Mesothelial cell of epicardium (in vitro differentiated cells): ENCODE results near the gene DPP8. TPM values are rescaled to one million over a fixed set of nuclear protein-coding genes. Genes with fewer than 3 reads are reported as not detected.
"Not testable (repeated sequence)": the region's sequence is repeated elsewhere in the genome, so short reads cannot be mapped to it uniquely, and the experiment has no call there.

ENCODE experiments used
- DNase-seq, 2 experiments: peaks; one replicate each; pipeline ENCODE4 v3.0.0; 2021; ENCODE audit warnings: low spot score in 2 of 2; ENCODE audit not compliant: unreplicated experiment in 2 of 2
- H3K27ac Mint-ChIP-seq: 2 replicates; pipeline ENCODE4 v1.8.0; 2021; ENCODE audit warnings: mixed read lengths
- H3K27me3 Mint-ChIP-seq: 2 replicates; pipeline ENCODE4 v1.8.0; 2021; ENCODE audit warnings: low read depth, mixed read lengths
- H3K36me3 Mint-ChIP-seq: 2 replicates; pipeline ENCODE4 v1.8.0; 2021; ENCODE audit warnings: mixed read lengths
- H3K4me1 Mint-ChIP-seq: 2 replicates; pipeline ENCODE4 v1.8.0; 2021; ENCODE audit warnings: mixed read lengths
- H3K4me3 Mint-ChIP-seq: 2 replicates; pipeline ENCODE4 v1.8.0; 2021; ENCODE audit warnings: mild to moderate bottlenecking, moderate library complexity, mixed read lengths
- H3K9me3 Mint-ChIP-seq: 2 replicates; pipeline ENCODE4 v1.8.0; 2021; ENCODE audit warnings: mixed read lengths
- total RNA-seq: library from RNA; stranded (reverse); gene quantifications from 3 replicates; pipeline ENCODE4 v1.2.1, GENCODE V29; 2021
- TF ChIP-seq, protein P1 (sequence below): fragments of 200-600 bp; sonication (generic); IDR thresholded peaks from one replicate; pipeline ENCODE4 v1.5.0; 2021; ENCODE audit warnings: antibody characterized with exemption; ENCODE audit not compliant: unreplicated experiment

DPP8 gene
- total RNA-seq, 1 donor from 2014 or later, result 31.5 TPM

DNA sequence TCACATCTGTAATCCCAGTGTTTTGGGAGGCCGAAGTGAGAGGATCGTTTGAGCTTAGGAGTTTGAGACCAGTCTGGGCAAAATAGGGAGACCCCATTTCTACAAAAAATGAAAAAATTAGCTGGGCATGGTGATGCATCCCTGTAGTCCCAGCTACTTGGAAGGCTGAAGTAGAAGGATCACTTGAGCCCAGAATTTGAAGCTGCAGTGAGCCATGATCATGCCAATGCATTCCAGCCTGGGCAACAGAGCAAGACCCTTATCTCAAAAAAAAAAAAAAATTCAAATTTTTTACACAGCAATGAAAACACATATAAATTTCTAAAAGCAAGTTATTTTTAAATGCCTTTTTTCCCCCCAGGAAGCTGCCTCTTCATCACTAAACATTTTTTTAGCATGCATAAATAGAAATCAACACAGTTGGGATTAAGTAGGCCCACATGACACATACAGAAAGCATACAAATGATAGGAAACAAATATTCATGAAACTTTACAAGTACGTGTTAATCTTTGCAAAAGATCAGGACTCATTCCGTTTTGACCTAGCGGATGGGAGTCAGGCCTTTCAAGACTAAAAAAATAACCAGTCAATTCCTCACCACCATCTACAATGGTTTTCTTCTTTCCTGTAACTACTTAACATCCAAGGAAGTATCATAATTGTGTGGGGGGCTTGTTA, 49.1 kb downstream of the DPP8 start:
- H3K27me3 Mint-ChIP-seq, result no peaks in the 10 kb centered on the region
- DNase-seq, result no peak
- H3K4me1 Mint-ChIP-seq, result no peaks in the 10 kb centered on the region
- TF ChIP-seq, protein P1, sequence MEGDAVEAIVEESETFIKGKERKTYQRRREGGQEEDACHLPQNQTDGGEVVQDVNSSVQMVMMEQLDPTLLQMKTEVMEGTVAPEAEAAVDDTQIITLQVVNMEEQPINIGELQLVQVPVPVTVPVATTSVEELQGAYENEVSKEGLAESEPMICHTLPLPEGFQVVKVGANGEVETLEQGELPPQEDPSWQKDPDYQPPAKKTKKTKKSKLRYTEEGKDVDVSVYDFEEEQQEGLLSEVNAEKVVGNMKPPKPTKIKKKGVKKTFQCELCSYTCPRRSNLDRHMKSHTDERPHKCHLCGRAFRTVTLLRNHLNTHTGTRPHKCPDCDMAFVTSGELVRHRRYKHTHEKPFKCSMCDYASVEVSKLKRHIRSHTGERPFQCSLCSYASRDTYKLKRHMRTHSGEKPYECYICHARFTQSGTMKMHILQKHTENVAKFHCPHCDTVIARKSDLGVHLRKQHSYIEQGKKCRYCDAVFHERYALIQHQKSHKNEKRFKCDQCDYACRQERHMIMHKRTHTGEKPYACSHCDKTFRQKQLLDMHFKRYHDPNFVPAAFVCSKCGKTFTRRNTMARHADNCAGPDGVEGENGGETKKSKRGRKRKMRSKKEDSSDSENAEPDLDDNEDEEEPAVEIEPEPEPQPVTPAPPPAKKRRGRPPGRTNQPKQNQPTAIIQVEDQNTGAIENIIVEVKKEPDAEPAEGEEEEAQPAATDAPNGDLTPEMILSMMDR, result no peak
- peaks cover 26% of the 10 kb centered on the region for H3K36me3 Mint-ChIP-seq
- H3K27ac Mint-ChIP-seq, result no peak overlapping the region
- H3K4me3 Mint-ChIP-seq, result no peak overlapping the region
- no peaks in the 10 kb centered on the region for H3K9me3 Mint-ChIP-seq

DNA sequence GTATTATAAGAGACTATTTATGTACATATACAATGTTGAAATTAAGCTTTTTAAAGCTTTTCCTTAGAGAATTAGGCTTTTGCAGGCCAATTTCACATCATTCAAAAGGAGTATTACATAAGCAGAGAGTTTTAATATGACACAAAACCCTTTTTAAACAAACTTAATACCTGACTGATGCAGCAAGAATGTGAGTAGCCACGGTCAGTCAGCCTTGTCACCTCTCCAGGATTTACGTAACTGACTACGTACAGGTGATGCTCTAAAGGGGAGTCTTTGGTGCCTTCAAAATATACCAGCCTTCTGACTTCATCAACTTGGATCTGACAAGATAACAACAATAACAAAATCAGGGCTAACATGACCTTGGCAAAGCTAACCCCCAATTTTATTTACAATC, 50.6 kb downstream of the DPP8 start:
- Mint-ChIP-seq H3K27me3 (no peaks in the 10 kb centered on the region), H3K9me3 (no peaks in the 10 kb centered on the region), H3K27ac (no peak overlapping the region), H3K36me3 (peaks cover 21% of the 10 kb centered on the region), H3K4me1 (no peaks in the 10 kb centered on the region), H3K4me3 (no peak overlapping the region)
- no peak for DNase-seq
- TF ChIP-seq, protein P1, result no peak

DNA sequence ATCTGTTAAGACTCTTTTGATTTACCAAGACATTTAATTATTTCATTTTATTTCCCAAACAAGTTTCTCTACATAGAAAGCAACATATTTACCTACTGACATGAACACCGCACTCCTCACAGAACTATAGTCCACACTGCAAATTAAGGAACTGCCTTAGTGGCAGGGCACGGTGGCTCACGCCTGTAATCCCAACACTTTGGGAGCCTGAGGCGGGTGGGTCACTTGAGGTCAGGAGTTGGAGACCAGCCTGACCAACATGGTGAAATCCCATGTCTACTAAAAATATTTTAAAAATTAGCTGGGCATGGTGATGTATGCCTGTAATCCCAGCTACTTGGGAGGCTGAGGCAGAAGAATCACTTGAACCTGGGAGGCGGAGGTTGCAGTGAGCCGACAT, 54.4 kb downstream of the DPP8 start:
- peaks cover 21% of the 10 kb centered on the region for H3K36me3 Mint-ChIP-seq
- DNase-seq, H3K27ac Mint-ChIP-seq, H3K9me3 Mint-ChIP-seq, H3K4me3 Mint-ChIP-seq, H3K4me1 Mint-ChIP-seq, H3K27me3 Mint-ChIP-seq: not testable (repeated sequence)

DNA sequence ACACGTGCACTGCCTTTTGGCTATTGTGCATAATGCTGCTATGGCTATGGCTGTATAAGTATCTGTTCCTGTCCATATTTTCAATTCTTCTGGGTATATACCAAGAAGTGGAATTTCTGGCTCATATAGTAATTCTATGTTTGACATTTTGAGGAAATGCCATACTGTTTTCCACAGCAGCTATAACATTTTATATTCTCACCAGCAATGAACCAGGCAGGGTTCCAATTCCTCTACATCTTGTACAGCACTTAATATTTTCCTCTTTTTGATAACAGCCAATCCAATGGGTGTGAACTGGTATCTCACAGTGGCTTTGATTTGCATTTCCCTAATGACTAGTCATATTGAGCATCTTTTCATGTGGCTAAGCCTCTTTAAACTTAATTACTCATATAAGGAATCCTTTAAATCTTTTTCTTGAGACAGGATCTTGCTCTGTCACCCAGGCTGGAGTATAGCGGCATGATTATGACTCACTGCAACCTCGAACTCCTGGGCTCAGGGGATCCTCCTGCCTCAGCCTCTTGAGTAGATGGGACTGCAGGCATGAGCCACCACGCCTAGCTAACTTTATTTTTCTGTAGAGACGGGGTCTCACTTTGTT, 56.6 kb downstream of the DPP8 start:
- TF ChIP-seq, protein P1, result no peak
- H3K27ac Mint-ChIP-seq, result no peak overlapping the region
- H3K4me3 Mint-ChIP-seq, result no peak overlapping the region
- H3K4me1 Mint-ChIP-seq, result no peaks in the 10 kb centered on the region
- no peaks in the 10 kb centered on the region for H3K9me3 Mint-ChIP-seq
- H3K36me3 Mint-ChIP-seq, result peaks cover 31% of the 10 kb centered on the region
- DNase-seq, result no peak
- H3K27me3 Mint-ChIP-seq, result no peaks in the 10 kb centered on the region

GRCh38 chr15:65455256-65455655, 62.2 kb downstream of the DPP8 start:
- H3K36me3 Mint-ChIP-seq, result peaks cover 33% of the 10 kb centered on the region
- H3K4me3 Mint-ChIP-seq, H3K27ac Mint-ChIP-seq, DNase-seq, H3K4me1 Mint-ChIP-seq, H3K27me3 Mint-ChIP-seq, H3K9me3 Mint-ChIP-seq: not testable (repeated sequence)

GRCh38 chr15:65451989-65452388, 65.5 kb downstream of the DPP8 start:
- no peak overlapping the region for H3K27ac Mint-ChIP-seq
- no peaks in the 10 kb centered on the region for H3K9me3 Mint-ChIP-seq
- H3K4me1 Mint-ChIP-seq, result no peaks in the 10 kb centered on the region
- TF ChIP-seq, protein P1, result no peak
- H3K36me3 Mint-ChIP-seq, result peaks cover 24% of the 10 kb centered on the region
- H3K27me3 Mint-ChIP-seq, result no peaks in the 10 kb centered on the region
- no peak for DNase-seq
- H3K4me3 Mint-ChIP-seq, result no peak overlapping the region
